ENCODE results near the gene WDR11. TPM values are rescaled to one million over a fixed set of nuclear protein-coding genes. Genes with fewer than 3 reads are reported as not detected.

WDR11 gene
- total and polyA plus RNA-seq, 4 donors, result 24.1 to 109 (median 34.5) TPM

DNA sequence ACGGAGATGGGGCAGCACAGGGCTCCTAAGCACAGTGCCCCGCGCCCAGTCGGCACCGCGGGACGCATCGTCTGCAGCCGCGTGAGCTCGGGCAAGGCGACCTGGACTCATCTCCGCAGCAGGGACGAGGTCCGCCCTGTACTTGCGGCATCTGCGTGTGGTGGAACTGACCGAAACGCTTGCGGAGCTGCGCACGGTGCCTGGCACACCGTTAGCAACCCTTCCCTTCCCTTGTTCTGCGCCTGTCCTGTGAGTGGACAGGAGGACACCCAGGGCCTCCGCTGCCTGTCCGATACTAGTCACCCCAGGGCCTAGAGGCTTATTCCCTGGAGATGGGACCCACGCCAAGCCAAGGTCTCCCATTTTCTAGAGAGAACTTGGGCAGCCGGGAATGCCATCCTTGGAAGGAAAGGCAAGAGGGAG lies 98.5 kb downstream of the WDR11 start:
- no peak overlapping the region for H3K9ac ChIP-seq (ENCODE audit: insufficient read depth in 1 of 2, low read length in 2 of 2)
- no peak overlapping the region for H3K27ac ChIP-seq (ENCODE audit: low read depth in 1 of 2, low read length in 1 of 2)
- H3K9me3 ChIP-seq (ENCODE audit: control insufficient read depth in 4 of 4, insufficient read depth in 3 of 4, low read length in 3 of 4), result peaks cover 0 to 11% (median 3%) of the 10 kb centered on the region in 4 donors
- no peaks in the 10 kb centered on the region for H3K36me3 ChIP-seq (ENCODE audit: control insufficient read depth in 4 of 4, insufficient read depth in 4 of 4, low read length in 4 of 4)
- peak in 1 of 3 donors; percentile 22 for DNase-seq
- H3K4me3 ChIP-seq, result no peak overlapping the region
- 22 to 35% methylated on average over 28 of the region's 28 CpGs for WGBS, 2 donors
- H3K27me3 ChIP-seq (ENCODE audit: control insufficient read depth in 3 of 3, insufficient read depth in 3 of 3, low read length in 2 of 3), result no peaks in the 10 kb centered on the region
- ATAC-seq (ENCODE audit: insufficient read depth, low FRiP score), result no peak
- TF ChIP-seq, protein P1, sequence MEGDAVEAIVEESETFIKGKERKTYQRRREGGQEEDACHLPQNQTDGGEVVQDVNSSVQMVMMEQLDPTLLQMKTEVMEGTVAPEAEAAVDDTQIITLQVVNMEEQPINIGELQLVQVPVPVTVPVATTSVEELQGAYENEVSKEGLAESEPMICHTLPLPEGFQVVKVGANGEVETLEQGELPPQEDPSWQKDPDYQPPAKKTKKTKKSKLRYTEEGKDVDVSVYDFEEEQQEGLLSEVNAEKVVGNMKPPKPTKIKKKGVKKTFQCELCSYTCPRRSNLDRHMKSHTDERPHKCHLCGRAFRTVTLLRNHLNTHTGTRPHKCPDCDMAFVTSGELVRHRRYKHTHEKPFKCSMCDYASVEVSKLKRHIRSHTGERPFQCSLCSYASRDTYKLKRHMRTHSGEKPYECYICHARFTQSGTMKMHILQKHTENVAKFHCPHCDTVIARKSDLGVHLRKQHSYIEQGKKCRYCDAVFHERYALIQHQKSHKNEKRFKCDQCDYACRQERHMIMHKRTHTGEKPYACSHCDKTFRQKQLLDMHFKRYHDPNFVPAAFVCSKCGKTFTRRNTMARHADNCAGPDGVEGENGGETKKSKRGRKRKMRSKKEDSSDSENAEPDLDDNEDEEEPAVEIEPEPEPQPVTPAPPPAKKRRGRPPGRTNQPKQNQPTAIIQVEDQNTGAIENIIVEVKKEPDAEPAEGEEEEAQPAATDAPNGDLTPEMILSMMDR (IDR thresholded peaks at IDR 0.05; ENCODE audit: control extremely low read depth, extremely low read depth), result no peak
- peaks cover 0 to 40% (median 16%) of the 10 kb centered on the region in 5 donors for H3K4me1 ChIP-seq (ENCODE audit: control insufficient read depth in 5 of 5, insufficient read depth in 5 of 5, low read length in 5 of 5)

DNA sequence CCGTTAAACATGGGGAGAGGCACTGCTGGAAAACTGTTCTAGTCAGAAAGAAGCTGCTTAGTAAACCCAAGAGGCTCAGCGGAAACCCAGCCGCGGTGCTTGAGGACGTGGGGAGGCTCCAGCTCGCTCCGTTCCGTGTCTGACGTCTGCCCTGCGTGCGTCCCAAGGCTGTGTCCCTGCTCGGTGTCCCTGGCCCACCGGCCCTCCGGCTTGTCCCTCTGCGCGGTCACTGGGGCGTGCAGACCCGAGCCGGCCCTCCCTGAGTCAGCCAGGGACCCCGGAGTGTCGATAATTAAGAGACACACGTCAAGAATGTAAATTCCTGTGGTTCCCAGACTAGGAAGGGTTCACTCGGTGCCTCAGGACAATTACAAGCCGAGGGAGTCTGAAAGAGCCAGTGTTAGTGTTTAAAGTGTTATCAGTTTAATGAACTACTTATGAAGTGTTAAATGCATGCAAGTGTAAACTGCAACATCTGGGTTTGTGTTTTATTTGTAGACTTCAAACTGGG lies 98.9 kb downstream of the WDR11 start:
- ATAC-seq (ENCODE audit: insufficient read depth, low FRiP score) (no peak), DNase-seq (peak; percentile 74 to 81 (median 78))
- Histone ChIP-seq H3K27me3 (ENCODE audit: control insufficient read depth in 3 of 3, insufficient read depth in 3 of 3, low read length in 2 of 3) (no peaks in the 10 kb centered on the region), H3K9me3 (ENCODE audit: control insufficient read depth in 4 of 4, insufficient read depth in 3 of 4, low read length in 3 of 4) (peaks cover 0 to 11% (median 3%) of the 10 kb centered on the region in 4 donors), H3K4me1 (ENCODE audit: control insufficient read depth in 5 of 5, insufficient read depth in 5 of 5, low read length in 5 of 5) (peaks cover 0 to 40% (median 16%) of the 10 kb centered on the region in 5 donors), H3K27ac (ENCODE audit: low read depth in 1 of 2, low read length in 1 of 2) (peak overlapping the region in 1 of 2 donors; percentile 3), H3K9ac (ENCODE audit: insufficient read depth in 1 of 2, low read length in 2 of 2) (peak overlapping the region in 1 of 2 donors; percentile 17), H3K36me3 (ENCODE audit: control insufficient read depth in 4 of 4, insufficient read depth in 4 of 4, low read length in 4 of 4) (no peaks in the 10 kb centered on the region), H3K4me3 (no peak overlapping the region)
- 7 to 17% methylated on average over 21 to 24 of the region's 24 CpGs for WGBS, 2 donors
- TF ChIP-seq, protein P1 (IDR thresholded peaks at IDR 0.05; ENCODE audit: control extremely low read depth, extremely low read depth), result no peak

DNA sequence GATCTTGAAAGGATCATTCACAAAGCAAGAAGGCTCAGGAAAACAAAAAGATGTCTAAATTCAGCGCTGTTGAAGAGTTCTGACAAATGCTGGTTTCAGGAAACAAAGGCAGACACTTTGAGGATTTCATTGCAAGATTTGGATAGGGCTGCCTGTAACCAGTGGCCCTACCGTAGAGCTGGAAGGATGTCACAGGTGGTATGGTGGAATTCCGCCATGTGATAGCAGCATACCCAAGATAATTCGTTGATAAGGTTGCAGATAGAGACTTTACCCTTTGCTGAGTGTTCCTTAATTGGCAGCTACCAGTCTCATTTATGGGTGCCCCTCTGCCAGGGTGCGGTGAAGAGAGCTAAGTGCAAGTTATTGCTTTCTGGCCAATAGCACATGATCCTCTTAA lies 100.1 kb downstream of the WDR11 start:
- H3K9me3 ChIP-seq (ENCODE audit: control insufficient read depth in 4 of 4, insufficient read depth in 3 of 4, low read length in 3 of 4), result peaks cover 0 to 11% (median 3%) of the 10 kb centered on the region in 4 donors
- WGBS, 2 donors, result 79 to 83% methylated on average over 5 of the region's 5 CpGs
- ATAC-seq (ENCODE audit: insufficient read depth, low FRiP score), result no peak
- H3K27me3 ChIP-seq (ENCODE audit: control insufficient read depth in 3 of 3, insufficient read depth in 3 of 3, low read length in 2 of 3), result no peaks in the 10 kb centered on the region
- H3K9ac ChIP-seq (ENCODE audit: insufficient read depth in 1 of 2, low read length in 2 of 2), result no peak overlapping the region
- H3K4me3 ChIP-seq, result no peak overlapping the region
- peaks cover 0 to 32% (median 8%) of the 10 kb centered on the region in 5 donors for H3K4me1 ChIP-seq (ENCODE audit: control insufficient read depth in 5 of 5, insufficient read depth in 5 of 5, low read length in 5 of 5)
- DNase-seq, result no peak
- TF ChIP-seq, protein P1 (IDR thresholded peaks at IDR 0.05; ENCODE audit: control extremely low read depth, extremely low read depth), result no peak
- no peaks in the 10 kb centered on the region for H3K36me3 ChIP-seq (ENCODE audit: control insufficient read depth in 4 of 4, insufficient read depth in 4 of 4, low read length in 4 of 4)
- no peak overlapping the region for H3K27ac ChIP-seq (ENCODE audit: low read depth in 1 of 2, low read length in 1 of 2)

DNA sequence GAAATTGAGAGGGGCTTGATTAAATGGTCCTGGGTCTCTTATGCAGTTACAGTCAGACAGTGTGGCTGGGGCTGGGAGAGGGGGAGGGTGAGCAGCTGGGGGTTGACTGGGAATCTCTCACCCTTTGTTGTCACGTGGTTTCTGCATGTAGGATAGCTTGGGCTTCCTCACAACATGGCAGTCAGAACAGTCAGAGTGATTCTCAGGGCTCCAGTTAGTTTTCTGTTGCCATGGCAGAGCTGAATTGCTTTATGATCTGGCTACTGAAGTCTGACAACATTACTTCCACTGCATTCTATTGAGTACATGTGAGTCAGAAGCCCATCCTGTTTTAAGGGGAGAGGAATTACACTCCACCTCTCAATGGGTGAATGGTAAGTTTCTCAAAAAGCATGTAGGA lies 102.7 kb downstream of the WDR11 start:
- Histone ChIP-seq H3K9ac (ENCODE audit: insufficient read depth in 1 of 2, low read length in 2 of 2) (no peak overlapping the region), H3K36me3 (ENCODE audit: control insufficient read depth in 4 of 4, insufficient read depth in 4 of 4, low read length in 4 of 4) (no peaks in the 10 kb centered on the region), H3K4me3 (no peak overlapping the region), H3K9me3 (ENCODE audit: control insufficient read depth in 4 of 4, insufficient read depth in 3 of 4, low read length in 3 of 4) (peaks cover 0 to 13% (median 3%) of the 10 kb centered on the region in 4 donors), H3K27ac (ENCODE audit: low read depth in 1 of 2, low read length in 1 of 2) (no peak overlapping the region), H3K27me3 (ENCODE audit: control insufficient read depth in 3 of 3, insufficient read depth in 3 of 3, low read length in 2 of 3) (no peaks in the 10 kb centered on the region), H3K4me1 (ENCODE audit: control insufficient read depth in 5 of 5, insufficient read depth in 5 of 5, low read length in 5 of 5) (peaks cover 0 to 18% (median 0%) of the 10 kb centered on the region in 5 donors)
- DNase-seq, result no peak
- ATAC-seq (ENCODE audit: insufficient read depth, low FRiP score), result no peak
- WGBS, 2 donors, result 74 to 78% methylated on average over 1 of the region's 1 CpG
- TF ChIP-seq, protein P1 (IDR thresholded peaks at IDR 0.05; ENCODE audit: control extremely low read depth, extremely low read depth), result no peak

All from lung (tissue), 12 donors.